DND-41 (cell line): ENCODE results near the gene SAMD4A.

Source experiments
- ATAC-seq: fragments of 200-7000 bp; cut with Tn5 transposase; 3 replicates; pipeline ENCODE4 v1.9.1; 2021; ENCODE audit warnings: low read depth; ENCODE audit not compliant: insufficient read depth
- DNase-seq: peaks from one replicate; pipeline ENCODE4 v3.0.0-alpha.2; 2020
- H2AFZ ChIP-seq: 2 replicates; pipeline ENCODE4 v1.6.0; 2012; ENCODE audit warnings: low read depth, low read length
- H3K27ac ChIP-seq: 2 replicates; pipeline ENCODE4 v1.5.1; 2012; ENCODE audit warnings: low read length, inconsistent platforms
- H3K27me3 ChIP-seq: fragments of 200-600 bp; sonication (generic); 2 replicates; pipeline ENCODE4 v1.6.0; 2012; ENCODE audit warnings: low read length, mild to moderate bottlenecking, inconsistent platforms; ENCODE audit not compliant: insufficient read depth, poor library complexity
- H3K36me3 ChIP-seq: 2 replicates; pipeline ENCODE4 v1.5.1; 2012; ENCODE audit warnings: low read length, inconsistent platforms; ENCODE audit not compliant: insufficient read depth
- H3K4me1 ChIP-seq: 2 replicates; pipeline ENCODE4 v1.5.1; 2012; ENCODE audit warnings: mild to moderate bottlenecking, low read length; ENCODE audit not compliant: insufficient read depth
- H3K4me2 ChIP-seq: 2 replicates; pipeline ENCODE4 v1.6.0; 2012; ENCODE audit warnings: mild to moderate bottlenecking, moderate library complexity, low read length, inconsistent platforms; ENCODE audit not compliant: insufficient read depth
- H3K4me3 ChIP-seq, 2 experiments: fragments of 200-600 bp in 1 of 2; shearing (Covaris generic) in 1 of 2; 2 replicates each; pipeline ENCODE4 v1.5.1; 2012 to 2016; ENCODE audit warnings: inconsistent platforms in 2 of 2, low read length in 2 of 2, mild to moderate bottlenecking in 2 of 2, low read depth in 1 of 2, moderate library complexity in 1 of 2
- H3K79me2 ChIP-seq: 2 replicates; pipeline ENCODE4 v1.6.0; 2012; ENCODE audit warnings: low read length, inconsistent platforms; ENCODE audit not compliant: insufficient read depth
- H3K9ac ChIP-seq: 2 replicates; pipeline ENCODE4 v1.6.0; 2012; ENCODE audit warnings: low read depth, mild to moderate bottlenecking, inconsistent platforms, low read length, moderate library complexity
- H3K9me3 ChIP-seq: 2 replicates; pipeline ENCODE4 v1.5.1; 2012; ENCODE audit warnings: low read length, moderate library complexity, mild to moderate bottlenecking, inconsistent platforms; ENCODE audit not compliant: insufficient read depth, severe bottlenecking
- H4K20me1 ChIP-seq: 2 replicates; pipeline ENCODE4 v1.6.0; 2012; ENCODE audit warnings: low read length; ENCODE audit not compliant: insufficient read depth
- CTCF ChIP-seq: IDR thresholded peaks from 2 replicates; pipeline ENCODE4 v1.5.1; 2012; ENCODE audit warnings: borderline replicate concordance, low read length, moderate library complexity, mild to moderate bottlenecking; ENCODE audit not compliant: poor library complexity, severe bottlenecking; ENCODE audit errors: extremely low read depth
- EZH2 ChIP-seq: IDR thresholded peaks from 3 replicates; pipeline ENCODE4 v1.6.1; 2012; ENCODE audit warnings: borderline replicate concordance, low read depth, mild to moderate bottlenecking, moderate library complexity, low read length, inconsistent platforms; ENCODE audit not compliant: severe bottlenecking

The SAMD4A gene

GRCh38 chr14:54688229-54688628, 121.3 kb downstream of the SAMD4A start:
- peaks cover 14% of the 10 kb centered on the region for H3K27me3 ChIP-seq
- no peaks in the 10 kb centered on the region for H3K9me3 ChIP-seq
- no peaks in the 10 kb centered on the region for H4K20me1 ChIP-seq
- no peak overlapping the region for H2AFZ ChIP-seq
- no peak overlapping the region for H3K4me3 ChIP-seq
- ATAC-seq, result no peak
- no peak overlapping the region for H3K4me2 ChIP-seq
- no peak overlapping the region for H3K9ac ChIP-seq
- no peaks in the 10 kb centered on the region for H3K4me1 ChIP-seq
- no peak overlapping the region for H3K27ac ChIP-seq
- H3K79me2 ChIP-seq, result no peaks in the 10 kb centered on the region
- TF ChIP-seq EZH2 (no peak), CTCF (no peak)
- no peaks in the 10 kb centered on the region for H3K36me3 ChIP-seq
- no peak for DNase-seq

GRCh38 chr14:54689928-54690327, 123.0 kb downstream of the SAMD4A start:
- H3K79me2 ChIP-seq, result no peaks in the 10 kb centered on the region
- ATAC-seq, result no peak
- peaks cover 18% of the 10 kb centered on the region for H3K27me3 ChIP-seq
- no peaks in the 10 kb centered on the region for H3K36me3 ChIP-seq
- DNase-seq, result no peak
- H3K4me3 ChIP-seq, result no peak overlapping the region
- no peaks in the 10 kb centered on the region for H3K9me3 ChIP-seq
- H3K27ac ChIP-seq, result no peak overlapping the region
- TF ChIP-seq EZH2 (no peak), CTCF (no peak)
- H2AFZ ChIP-seq, result no peak overlapping the region
- no peaks in the 10 kb centered on the region for H4K20me1 ChIP-seq
- no peak overlapping the region for H3K9ac ChIP-seq
- H3K4me1 ChIP-seq, result no peaks in the 10 kb centered on the region
- H3K4me2 ChIP-seq, result no peak overlapping the region

- Histone ChIP-seq H3K4me1 (no peaks in the 10 kb centered on the region), H3K36me3 (no peaks in the 10 kb centered on the region), H3K4me2 (no peak overlapping the region), H3K79me2 (no peaks in the 10 kb centered on the region), H4K20me1 (no peaks in the 10 kb centered on the region), H3K27me3 (peaks cover 15% of the 10 kb centered on the region), H3K9me3 (no peaks in the 10 kb centered on the region), H3K4me3 (no peak overlapping the region), H3K9ac (no peak overlapping the region), H3K27ac (no peak overlapping the region), H2AFZ (no peak overlapping the region)
- TF ChIP-seq CTCF, result no peak
- no peak for TF ChIP-seq EZH2
- ATAC-seq, result no peak
- no peak for DNase-seq
Measured at GRCh38 chr14:54690887-54691286, 124.0 kb downstream of the SAMD4A start.
